Esophagus squamous epithelium (tissue), 5 donors: ENCODE results near the gene SPTBN2. TPM values are rescaled to one million over a fixed set of nuclear protein-coding genes. Genes with fewer than 3 reads are reported as not detected.

Experiments
- DNase-seq: peaks from one replicate; lab custom pipeline; 2025; lab: John Stamatoyannopoulos, UW
- H3K27ac ChIP-seq, 4 donors: fragments of 200-600 bp; sonication (generic); one replicate each; pipeline ENCODE4 v1.5.1; 2016 to 2019; ENCODE audit warnings: mild to moderate bottlenecking in 1 of 4
- H3K27me3 ChIP-seq, 4 donors: fragments of 200-600 bp; sonication (generic); 1 replicate in 3 of 4; 2 replicates in 1 of 4; pipeline versions ENCODE4 v1.5.1 to v1.6.0; 2017 to 2021; ENCODE audit warnings: antibody characterized with exemption in 1 of 4
- H3K36me3 ChIP-seq, 3 donors: fragments of 200-600 bp; sonication (generic); one replicate each; pipeline ENCODE4 v1.5.1; 2016 to 2019
- H3K4me1 ChIP-seq, 3 donors: fragments of 200-600 bp; sonication (generic); one replicate each; pipeline ENCODE4 v1.5.1; 2017 to 2019
- H3K4me3 ChIP-seq, 4 donors: fragments of 200-600 bp; sonication (generic); 1 replicate in 3 of 4; 2 replicates in 1 of 4; pipeline ENCODE4 v1.5.1; 2016 to 2019; ENCODE audit warnings: mild to moderate bottlenecking in 2 of 4, moderate library complexity in 1 of 4
- H3K9me3 ChIP-seq, 3 donors: fragments of 200-600 bp; sonication (generic); one replicate each; pipeline ENCODE4 v1.5.1; 2016 to 2019
- CTCF ChIP-seq, 6 experiments: fragments of 450-650 bp in 4 of 6; fragments of 200-600 bp in 2 of 6; sonication (generic) in 2 of 6; IDR thresholded peaks; one replicate each; pipeline ENCODE4 v1.5.1; 2016 to 2019; ENCODE audit warnings: antibody characterized with exemption in 6 of 6, mild to moderate bottlenecking in 4 of 6, moderate library complexity in 4 of 6
- POLR2A ChIP-seq, 4 donors: fragments of 450-650 bp; IDR thresholded peaks; one replicate each; pipeline ENCODE4 v1.6.1; 2017; ENCODE audit warnings: antibody characterized with exemption in 4 of 4, mild to moderate bottlenecking in 4 of 4, moderate library complexity in 3 of 4
- WGBS, 2 donors: methylation state at CpG; one replicate each; pipeline ENCODE4 v1.1.5; 2018; 5-methylcytosine and 5-hydroxymethylcytosine counted together
- intact Hi-C: fragments of 100-400 bp; cut with DNase I; formaldehyde crosslinking; loops from one replicate; pipeline ENCODE4 v1.15.0; 2022
- total RNA-seq, 4 donors: library from RNA; depleted of rRNA; stranded (reverse); fragments of >200 nt; gene quantifications; one replicate each; pipeline ENCODE4 v1.1.0, GENCODE V29; 2016
- donor health status: DM: yes; HTN: yes; CAD: no.

SPTBN2 gene
- total RNA-seq, 4 donors from 2014 or later = 101 to 368 (median 128) TPM

- WGBS, 2 donors = 90 to 91% methylated on average over 6 of the region's 6 CpGs
- Histone ChIP-seq H3K4me1 (peaks cover 0 to 5% (median 3%) of the 10 kb centered on the region in 3 donors), H3K9me3 (peaks cover 0 to 5% (median 0%) of the 10 kb centered on the region in 3 donors), H3K27me3 (no peaks in the 10 kb centered on the region), H3K27ac (no peak overlapping the region), H3K36me3 (peaks cover 5 to 93% (median 7%) of the 10 kb centered on the region in 3 donors), H3K4me3 (no peak overlapping the region)
- intact Hi-C loops = no loop called here
- no peak for DNase-seq
- no peak for TF ChIP-seq CTCF (IDR thresholded peaks at IDR 0.05)
- TF ChIP-seq POLR2A (IDR thresholded peaks at IDR 0.05) = no peak
These were observed 31.0 kb downstream of the SPTBN2 start for GRCh38 chr11:66697988-66698387.

GRCh38 chr11:66696146-66696545 is 32.9 kb downstream of the SPTBN2 start:
- intact Hi-C loops = no loop called here
- Histone ChIP-seq H3K36me3 (peaks cover 8 to 93% (median 14%) of the 10 kb centered on the region in 3 donors), H3K9me3 (peaks cover 0 to 5% (median 0%) of the 10 kb centered on the region in 3 donors), H3K27ac (no peak overlapping the region), H3K27me3 (no peaks in the 10 kb centered on the region), H3K4me1 (peaks cover 0 to 5% (median 3%) of the 10 kb centered on the region in 3 donors), H3K4me3 (no peak overlapping the region)
- no peak for TF ChIP-seq CTCF (IDR thresholded peaks at IDR 0.05)
- TF ChIP-seq POLR2A (IDR thresholded peaks at IDR 0.05) = no peak
- DNase-seq = no peak
- WGBS, 2 donors = 86% methylated on average over 4 of the region's 9 CpGs; no CpG with 5 or more reads in 1 of the 2 donors

- 3 to 10% methylated on average over 5 of the region's 6 CpGs for WGBS, 2 donors
- H3K36me3 ChIP-seq = peaks cover 4 to 93% (median 7%) of the 10 kb centered on the region in 3 donors
- H3K27ac ChIP-seq = peak overlapping the region in 3 of 4 donors; percentile 3 to 61 (median 19)
- intact Hi-C loops = loop anchor here (5.0 kb wide), 1 partner anchor 138 kb away; no protein-coding TSS in a partner anchor
- peaks cover 0 to 5% (median 0%) of the 10 kb centered on the region in 3 donors for H3K9me3 ChIP-seq
- peak; percentile 91 to 98 (median 95) for TF ChIP-seq CTCF (IDR thresholded peaks at IDR 0.05)
- TF ChIP-seq POLR2A (IDR thresholded peaks at IDR 0.05) = no peak
- no peak overlapping the region for H3K4me3 ChIP-seq
- H3K27me3 ChIP-seq = no peaks in the 10 kb centered on the region
- H3K4me1 ChIP-seq = peaks cover 0 to 5% (median 3%) of the 10 kb centered on the region in 3 donors
- DNase-seq = peak; percentile 51
These were observed 34.2 kb downstream of the SPTBN2 start for GRCh38 chr11:66694732-66695207.

GRCh38 chr11:66694056-66694410 is 35.0 kb downstream of the SPTBN2 start:
- Histone ChIP-seq H3K4me3 (no peak overlapping the region), H3K9me3 (no peaks in the 10 kb centered on the region), H3K4me1 (peaks cover 0 to 5% (median 3%) of the 10 kb centered on the region in 3 donors), H3K27me3 (no peaks in the 10 kb centered on the region), H3K36me3 (peaks cover 4 to 93% (median 7%) of the 10 kb centered on the region in 3 donors), H3K27ac (no peak overlapping the region)
- intact Hi-C loops = loop anchor here (5.0 kb wide), 1 partner anchor 138 kb away; no protein-coding TSS in a partner anchor
- no peak for DNase-seq
- no peak for TF ChIP-seq POLR2A (IDR thresholded peaks at IDR 0.05)
- TF ChIP-seq CTCF (IDR thresholded peaks at IDR 0.05) = no peak
- 62% methylated on average over 9 of the region's 13 CpGs for WGBS, 2 donors

- Histone ChIP-seq H3K36me3 (peaks cover 4 to 93% (median 7%) of the 10 kb centered on the region in 3 donors), H3K4me1 (peaks cover 0 to 6% (median 3%) of the 10 kb centered on the region in 3 donors), H3K9me3 (no peaks in the 10 kb centered on the region), H3K27ac (no peak overlapping the region), H3K4me3 (no peak overlapping the region), H3K27me3 (no peaks in the 10 kb centered on the region)
- DNase-seq = no peak
- TF ChIP-seq CTCF (IDR thresholded peaks at IDR 0.05) (no peak), POLR2A (IDR thresholded peaks at IDR 0.05) (no peak)
- 87 to 96% methylated on average over 7 to 8 of the region's 15 CpGs for WGBS, 2 donors
- intact Hi-C loops = loop anchor here (5.0 kb wide), 1 partner anchor 139 kb away; no protein-coding TSS in a partner anchor
These were observed 35.5 kb downstream of the SPTBN2 start for GRCh38 chr11:66693356-66694055.
